Measurements from ENCODE around the gene ITGBL1. TPM values are rescaled to one million over a fixed set of nuclear protein-coding genes. Genes with fewer than 3 reads are reported as not detected.

ITGBL1 gene
- total RNA-seq, 1 experiment from 2014 or later: 0.22 TPM

Other genes with a start within 250 kb of the ITGBL1 start
- 0.11 to 0.34 TPM (median 0.33 TPM) in 3 replicates for gene NALCN, start 36.2 kb upstream of the ITGBL1 start, total RNA-seq (2021)